Heart left ventricle (tissue), 13 donors: ENCODE measurements around the gene CACNB1.

Experiments used
- POLR2A ChIP-seq, 2 donors: fragments of 450-650 bp; IDR thresholded peaks; one replicate each; pipeline ENCODE4 v1.6.1; 2017; ENCODE audit warnings: antibody characterized with exemption in 2 of 2, mild to moderate bottlenecking in 2 of 2, moderate library complexity in 2 of 2
- TF ChIP-seq, protein P1 (sequence below), 12 donors: fragments of 200-600 bp; sonication (generic) in 4 of 12; IDR thresholded peaks; one replicate each; pipeline versions ENCODE4 v1.5.0 to v1.8.0; 2018 to 2022; ENCODE audit warnings: antibody characterized with exemption in 12 of 12, mild to moderate bottlenecking in 5 of 12
- donor health status: ischemic (EF 13 %, LVEDD 7.1; RV severe dilation, severe dysfunction).
- donor health status: DM: no; HTN: yes; CAD: no.
- donor health status: DM: no; HTN: no; CAD: no.
- donor health status: ischemic (EF 25% LVEDD 6.9; RV normal size, moderate dysfunction).
- donor health status: ischemic (EF 25% LVEDD 5.7; RV mildly dilated, moderate dysfunction).
- donor health status: ischemic (EF 35%, LVEDD 5.7; RV mildly dilated, moderate dysfunction).
- donor health status: nonischemic (EF 11% LVEDD 7.7; RV severe dilation, severe dysfunction).
- donor health status: DM: yes; HTN: yes; CAD: no.
- donor health status: PGD.
- donor health status: ischemic (EF 29% LVEDD 5.4; RV normal size, mild dysfunction).
- donor health status: nonischemic (EF 23%, LVEDD 6.1; RV moderate dilation, normal function).

DNA sequence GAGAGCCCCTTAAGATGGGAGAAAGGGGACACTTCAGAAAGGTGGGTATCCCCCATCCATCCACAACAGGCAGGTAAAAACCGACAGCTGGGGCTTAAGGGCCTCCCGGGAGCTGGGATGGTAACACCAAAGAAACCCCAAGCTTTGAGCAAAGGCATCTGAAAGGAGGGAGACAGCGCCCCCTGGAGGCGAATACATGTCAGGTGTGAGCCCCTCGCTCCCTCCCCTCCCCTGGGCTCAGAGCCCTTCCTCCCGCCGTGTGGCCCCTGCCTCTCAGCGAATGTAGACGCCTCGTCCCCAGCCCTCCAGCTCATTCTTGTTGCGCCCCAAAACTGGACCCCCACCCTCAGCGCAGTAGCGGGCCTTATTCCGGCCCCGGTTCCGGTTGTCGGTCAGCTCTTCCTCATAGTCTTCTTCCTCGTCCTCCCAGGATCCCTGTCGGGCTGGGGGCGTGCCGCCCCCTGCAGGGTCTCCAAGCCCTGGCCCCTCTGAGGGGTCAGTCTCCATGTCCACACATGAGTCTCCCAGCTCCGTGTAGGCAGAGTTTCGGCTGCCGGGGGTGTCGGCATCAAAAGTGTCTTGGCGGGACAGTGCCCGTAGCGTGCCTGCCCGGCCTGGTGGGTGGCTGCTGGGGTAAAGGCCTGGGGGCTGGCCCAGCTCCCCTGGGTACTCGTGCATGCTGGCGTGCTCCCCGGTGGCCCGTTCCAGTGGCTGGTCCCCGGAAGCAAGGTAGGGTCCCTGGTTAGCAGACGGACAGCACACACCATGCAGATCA is 22.4 kb downstream of the CACNB1 start:
- TF ChIP-seq, protein P1, sequence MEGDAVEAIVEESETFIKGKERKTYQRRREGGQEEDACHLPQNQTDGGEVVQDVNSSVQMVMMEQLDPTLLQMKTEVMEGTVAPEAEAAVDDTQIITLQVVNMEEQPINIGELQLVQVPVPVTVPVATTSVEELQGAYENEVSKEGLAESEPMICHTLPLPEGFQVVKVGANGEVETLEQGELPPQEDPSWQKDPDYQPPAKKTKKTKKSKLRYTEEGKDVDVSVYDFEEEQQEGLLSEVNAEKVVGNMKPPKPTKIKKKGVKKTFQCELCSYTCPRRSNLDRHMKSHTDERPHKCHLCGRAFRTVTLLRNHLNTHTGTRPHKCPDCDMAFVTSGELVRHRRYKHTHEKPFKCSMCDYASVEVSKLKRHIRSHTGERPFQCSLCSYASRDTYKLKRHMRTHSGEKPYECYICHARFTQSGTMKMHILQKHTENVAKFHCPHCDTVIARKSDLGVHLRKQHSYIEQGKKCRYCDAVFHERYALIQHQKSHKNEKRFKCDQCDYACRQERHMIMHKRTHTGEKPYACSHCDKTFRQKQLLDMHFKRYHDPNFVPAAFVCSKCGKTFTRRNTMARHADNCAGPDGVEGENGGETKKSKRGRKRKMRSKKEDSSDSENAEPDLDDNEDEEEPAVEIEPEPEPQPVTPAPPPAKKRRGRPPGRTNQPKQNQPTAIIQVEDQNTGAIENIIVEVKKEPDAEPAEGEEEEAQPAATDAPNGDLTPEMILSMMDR (IDR thresholded peaks at IDR 0.05): peak; percentile 69 to 95 (median 90)
- TF ChIP-seq POLR2A (IDR thresholded peaks at IDR 0.05): no peak
